ENCODE results near the gene MEPCE.

MEPCE gene

DNA sequence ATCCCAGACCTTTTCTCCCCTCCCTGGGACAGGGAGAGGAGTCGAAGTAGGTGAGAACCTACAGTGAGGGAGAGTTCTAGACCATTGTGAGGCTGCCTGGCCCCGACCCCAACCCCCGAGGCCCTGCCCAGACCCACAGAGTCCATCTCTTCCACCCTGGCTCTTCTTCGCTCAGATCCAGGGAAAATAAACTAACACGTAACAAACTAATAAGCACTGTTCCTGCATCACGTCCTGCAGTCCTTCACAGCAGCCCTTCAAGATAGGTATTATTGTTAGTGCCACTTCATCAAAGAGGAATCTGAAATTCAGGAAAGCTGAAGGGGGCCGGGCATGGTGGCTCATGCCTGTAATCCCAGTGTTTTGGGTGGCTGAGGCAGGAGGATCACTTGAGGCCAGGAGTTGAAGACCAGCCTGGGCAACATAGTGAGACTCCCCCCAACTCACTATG, 34.6 kb downstream of the MEPCE start, which contains the start of gene SPACDR:
Gene SPACDR (minus strand): TSS at position 51 of the 451 bp plus-strand sequence. CDS start 235 bp downstream, outside the sequence.
- H3K4me1 ChIP-seq (ENCODE audit: control insufficient read depth, insufficient read depth, low read length) = no peaks in the 10 kb centered on the region
- no peak within 1 kb of the TSS for H3K27ac ChIP-seq (ENCODE audit: extremely low read depth, low read depth, low read length)
- CTCF ChIA-PET = interaction anchor here (1.4 to 6.7 kb wide), 5 partner anchors 10 to 100 kb away, joined by 3 to 85 read pairs (median 7); partner anchors contain the start of gene NYAP1
- TF ChIP-seq ZNF121 (tag by site-specific recombination; IDR thresholded peaks at IDR 0.05) = 0 out of 2 replicates have a peak, but pooled peaks have one; percentile 33
- no peak for TF ChIP-seq ZNF311 (tag by site-specific recombination; IDR thresholded peaks at IDR 0.05; ENCODE audit: borderline replicate concordance)
- POLR2A ChIA-PET = interaction anchor here (0.7 kb wide), 1 partner anchor 34 kb away, joined by 4 read pairs; no protein-coding TSS in a partner anchor
- peaks cover 0 to 13% of the 10 kb centered on the region in 2 experiments; a peak in 2 of 3 replicates for H3K36me3 ChIP-seq (ENCODE audit: control insufficient read depth in 2 of 2, insufficient read depth in 1 of 2, low read length in 2 of 2)
- no peak within 1 kb of the TSS for H3K4me3 ChIP-seq (ENCODE audit: low read depth, low read length)
- no peaks in the 10 kb centered on the region for H3K9me3 ChIP-seq (ENCODE audit: control insufficient read depth, insufficient read depth, low read depth, low read length)

DNA sequence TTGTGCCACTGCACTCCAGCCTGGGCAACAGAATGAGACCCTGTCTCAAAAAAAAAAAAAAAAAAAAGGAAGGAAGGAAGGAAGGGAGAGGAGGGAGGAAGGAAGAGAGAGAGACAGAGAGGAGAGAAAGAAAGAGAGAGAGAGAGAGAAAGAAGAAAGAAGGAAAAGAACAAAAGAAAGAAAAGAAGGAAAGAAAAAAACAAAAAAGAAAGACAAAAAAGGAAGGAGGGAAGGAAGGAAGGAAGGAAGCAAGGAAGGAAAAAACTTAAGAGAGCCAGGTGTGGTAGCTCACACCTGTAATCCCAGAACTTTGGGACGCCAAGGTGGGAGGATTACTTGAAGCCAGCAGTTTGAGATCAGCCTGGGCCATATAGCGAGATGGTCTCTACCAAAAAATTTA, 35.2 kb downstream of the MEPCE start:
- Histone ChIP-seq H3K36me3 (ENCODE audit: control insufficient read depth in 2 of 2, insufficient read depth in 1 of 2, low read length in 2 of 2) (peaks cover 0 to 13% of the 10 kb centered on the region in 2 experiments; a peak in 2 of 3 replicates), H3K9me3 (ENCODE audit: control insufficient read depth, insufficient read depth, low read depth, low read length) (no peaks in the 10 kb centered on the region), H3K4me3 (ENCODE audit: low read depth, low read length) (no peak overlapping the region), H3K4me1 (ENCODE audit: control insufficient read depth, insufficient read depth, low read length) (no peaks in the 10 kb centered on the region), H3K27ac (ENCODE audit: extremely low read depth, low read depth, low read length) (no peak overlapping the region)
- ChIA-PET POLR2A (interaction anchor here (1.2 to 1.7 kb wide), 4 partner anchors 10 to 121 kb away, joined by 3 to 10 read pairs (median 4); partner anchors contain the start of genes FBXO24, LRCH4 and ZCWPW1), CTCF (interaction anchor here (0.7 to 6.7 kb wide), 11 partner anchors 9 to 387 kb away, joined by 3 to 85 read pairs (median 4); partner anchors contain the start of genes NYAP1 and TSC22D4)
- TF ChIP-seq ZNF248 (tag by site-specific recombination; IDR thresholded peaks at IDR 0.05) (no peak), ZNF366 (tag by site-specific recombination; conservative IDR thresholded peaks at IDR 0.05) (peak; percentile 95)

DNA sequence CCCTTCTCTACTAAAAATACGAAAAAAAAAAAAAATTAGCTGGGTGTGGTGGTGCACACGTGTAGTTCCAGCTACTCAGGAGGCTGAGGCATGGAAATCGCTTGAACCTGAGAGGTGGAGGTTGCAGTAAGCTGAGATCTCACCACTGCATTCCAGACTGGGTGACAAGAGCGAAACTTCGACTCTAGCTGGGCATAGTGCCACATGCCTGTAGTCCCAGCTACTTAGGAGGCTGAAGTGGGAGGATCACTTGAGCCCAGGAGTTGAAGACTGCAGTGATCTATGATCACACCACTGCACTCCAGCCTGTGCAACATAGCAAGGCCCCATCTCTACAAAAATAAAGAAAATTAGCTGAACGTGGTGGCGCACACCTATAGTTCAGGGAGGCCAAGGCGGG, 35.7 kb downstream of the MEPCE start:
- Histone ChIP-seq H3K4me3 (ENCODE audit: low read depth, low read length) (no peak overlapping the region), H3K4me1 (ENCODE audit: control insufficient read depth, insufficient read depth, low read length) (no peaks in the 10 kb centered on the region), H3K27ac (ENCODE audit: extremely low read depth, low read depth, low read length) (no peak overlapping the region), H3K36me3 (ENCODE audit: control insufficient read depth in 2 of 2, insufficient read depth in 1 of 2, low read length in 2 of 2) (peaks cover 2 to 13% of the 10 kb centered on the region in 2 experiments; a peak in 2 of 3 replicates), H3K9me3 (ENCODE audit: control insufficient read depth, insufficient read depth, low read depth, low read length) (no peaks in the 10 kb centered on the region)
- ChIA-PET POLR2A (interaction anchor here (0.7 to 1.7 kb wide), 6 partner anchors 10 to 120 kb away, joined by 3 to 10 read pairs (median 3); partner anchors contain the start of genes FBXO24, LRCH4 and ZCWPW1), CTCF (interaction anchor here (0.6 to 6.7 kb wide), 16 partner anchors 7 to 608 kb away, joined by 3 to 85 read pairs (median 4); partner anchors contain the start of genes NYAP1 and TSC22D4)
- TF ChIP-seq ZNF560 (tag by site-specific recombination; IDR thresholded peaks at IDR 0.05; ENCODE audit: borderline replicate concordance) (no peak), BCL11B (tag by site-specific recombination; IDR thresholded peaks at IDR 0.05; ENCODE audit: low read depth) (no peak), HOXD13 (CRISPR knock-in tag; IDR thresholded peaks at IDR 0.05; ENCODE audit: borderline replicate concordance) (no peak), REPIN1 (tag by site-specific recombination; IDR thresholded peaks at IDR 0.05; ENCODE audit: low read depth) (no peak), KLF16 (tag by site-specific recombination; IDR thresholded peaks at IDR 0.05) (no peak), ZNF341 (tag by site-specific recombination; IDR thresholded peaks at IDR 0.05; ENCODE audit: low read depth) (no peak), ZNF391 (tag by site-specific recombination; IDR thresholded peaks at IDR 0.05; ENCODE audit: borderline replicate concordance, low read depth) (no peak), ZNF544 (tag by site-specific recombination; IDR thresholded peaks at IDR 0.05) (no peak), ZNF791 (tag by site-specific recombination; IDR thresholded peaks at IDR 0.05) (no peak), ZNF585B (tag by site-specific recombination; IDR thresholded peaks at IDR 0.05) (no peak), ZNF350 (tag by site-specific recombination; IDR thresholded peaks at IDR 0.05) (no peak), ZNF37A (tag by site-specific recombination; IDR thresholded peaks at IDR 0.05) (no peak)
- TF ChIP-seq, protein P1, sequence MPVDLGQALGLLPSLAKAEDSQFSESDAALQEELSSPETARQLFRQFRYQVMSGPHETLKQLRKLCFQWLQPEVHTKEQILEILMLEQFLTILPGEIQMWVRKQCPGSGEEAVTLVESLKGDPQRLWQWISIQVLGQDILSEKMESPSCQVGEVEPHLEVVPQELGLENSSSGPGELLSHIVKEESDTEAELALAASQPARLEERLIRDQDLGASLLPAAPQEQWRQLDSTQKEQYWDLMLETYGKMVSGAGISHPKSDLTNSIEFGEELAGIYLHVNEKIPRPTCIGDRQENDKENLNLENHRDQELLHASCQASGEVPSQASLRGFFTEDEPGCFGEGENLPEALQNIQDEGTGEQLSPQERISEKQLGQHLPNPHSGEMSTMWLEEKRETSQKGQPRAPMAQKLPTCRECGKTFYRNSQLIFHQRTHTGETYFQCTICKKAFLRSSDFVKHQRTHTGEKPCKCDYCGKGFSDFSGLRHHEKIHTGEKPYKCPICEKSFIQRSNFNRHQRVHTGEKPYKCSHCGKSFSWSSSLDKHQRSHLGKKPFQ (tag by site-specific recombination; IDR thresholded peaks at IDR 0.05) = no peak
- TF ChIP-seq, protein P2, sequence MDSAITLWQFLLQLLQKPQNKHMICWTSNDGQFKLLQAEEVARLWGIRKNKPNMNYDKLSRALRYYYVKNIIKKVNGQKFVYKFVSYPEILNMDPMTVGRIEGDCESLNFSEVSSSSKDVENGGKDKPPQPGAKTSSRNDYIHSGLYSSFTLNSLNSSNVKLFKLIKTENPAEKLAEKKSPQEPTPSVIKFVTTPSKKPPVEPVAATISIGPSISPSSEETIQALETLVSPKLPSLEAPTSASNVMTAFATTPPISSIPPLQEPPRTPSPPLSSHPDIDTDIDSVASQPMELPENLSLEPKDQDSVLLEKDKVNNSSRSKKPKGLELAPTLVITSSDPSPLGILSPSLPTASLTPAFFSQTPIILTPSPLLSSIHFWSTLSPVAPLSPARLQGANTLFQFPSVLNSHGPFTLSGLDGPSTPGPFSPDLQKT (IDR thresholded peaks at IDR 0.05; ENCODE audit: borderline replicate concordance, low read depth, low read length) = no peak
- TF ChIP-seq, protein P3, sequence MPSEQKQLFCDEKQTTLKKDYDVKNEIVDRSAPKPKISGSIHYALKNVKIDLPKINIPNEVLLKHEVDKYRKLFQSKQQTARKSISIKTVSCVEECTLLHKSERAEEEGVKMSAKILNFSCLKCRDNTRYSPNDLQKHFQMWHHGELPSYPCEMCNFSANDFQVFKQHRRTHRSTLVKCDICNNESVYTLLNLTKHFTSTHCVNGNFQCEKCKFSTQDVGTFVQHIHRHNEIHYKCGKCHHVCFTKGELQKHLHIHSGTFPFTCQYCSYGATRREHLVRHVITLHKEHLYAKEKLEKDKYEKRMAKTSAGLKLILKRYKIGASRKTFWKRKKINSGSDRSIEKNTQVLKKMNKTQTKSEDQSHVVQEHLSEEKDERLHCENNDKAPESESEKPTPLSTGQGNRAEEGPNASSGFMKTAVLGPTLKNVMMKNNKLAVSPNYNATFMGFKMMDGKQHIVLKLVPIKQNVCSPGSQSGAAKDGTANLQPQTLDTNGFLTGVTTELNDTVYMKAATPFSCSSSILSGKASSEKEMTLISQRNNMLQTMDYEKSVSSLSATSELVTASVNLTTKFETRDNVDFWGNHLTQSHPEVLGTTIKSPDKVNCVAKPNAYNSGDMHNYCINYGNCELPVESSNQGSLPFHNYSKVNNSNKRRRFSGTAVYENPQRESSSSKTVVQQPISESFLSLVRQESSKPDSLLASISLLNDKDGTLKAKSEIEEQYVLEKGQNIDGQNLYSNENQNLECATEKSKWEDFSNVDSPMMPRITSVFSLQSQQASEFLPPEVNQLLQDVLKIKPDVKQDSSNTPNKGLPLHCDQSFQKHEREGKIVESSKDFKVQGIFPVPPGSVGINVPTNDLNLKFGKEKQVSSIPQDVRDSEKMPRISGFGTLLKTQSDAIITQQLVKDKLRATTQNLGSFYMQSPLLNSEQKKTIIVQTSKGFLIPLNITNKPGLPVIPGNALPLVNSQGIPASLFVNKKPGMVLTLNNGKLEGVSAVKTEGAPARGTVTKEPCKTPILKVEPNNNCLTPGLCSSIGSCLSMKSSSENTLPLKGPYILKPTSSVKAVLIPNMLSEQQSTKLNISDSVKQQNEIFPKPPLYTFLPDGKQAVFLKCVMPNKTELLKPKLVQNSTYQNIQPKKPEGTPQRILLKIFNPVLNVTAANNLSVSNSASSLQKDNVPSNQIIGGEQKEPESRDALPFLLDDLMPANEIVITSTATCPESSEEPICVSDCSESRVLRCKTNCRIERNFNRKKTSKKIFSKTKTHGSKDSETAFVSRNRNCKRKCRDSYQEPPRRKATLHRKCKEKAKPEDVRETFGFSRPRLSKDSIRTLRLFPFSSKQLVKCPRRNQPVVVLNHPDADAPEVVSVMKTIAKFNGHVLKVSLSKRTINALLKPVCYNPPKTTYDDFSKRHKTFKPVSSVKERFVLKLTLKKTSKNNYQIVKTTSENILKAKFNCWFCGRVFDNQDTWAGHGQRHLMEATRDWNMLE (tag by site-specific recombination; conservative IDR thresholded peaks at IDR 0.05; ENCODE audit: low read depth) = no peak
- TF ChIP-seq, protein P4, sequence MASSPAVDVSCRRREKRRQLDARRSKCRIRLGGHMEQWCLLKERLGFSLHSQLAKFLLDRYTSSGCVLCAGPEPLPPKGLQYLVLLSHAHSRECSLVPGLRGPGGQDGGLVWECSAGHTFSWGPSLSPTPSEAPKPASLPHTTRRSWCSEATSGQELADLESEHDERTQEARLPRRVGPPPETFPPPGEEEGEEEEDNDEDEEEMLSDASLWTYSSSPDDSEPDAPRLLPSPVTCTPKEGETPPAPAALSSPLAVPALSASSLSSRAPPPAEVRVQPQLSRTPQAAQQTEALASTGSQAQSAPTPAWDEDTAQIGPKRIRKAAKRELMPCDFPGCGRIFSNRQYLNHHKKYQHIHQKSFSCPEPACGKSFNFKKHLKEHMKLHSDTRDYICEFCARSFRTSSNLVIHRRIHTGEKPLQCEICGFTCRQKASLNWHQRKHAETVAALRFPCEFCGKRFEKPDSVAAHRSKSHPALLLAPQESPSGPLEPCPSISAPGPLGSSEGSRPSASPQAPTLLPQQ (tag by site-specific recombination; IDR thresholded peaks at IDR 0.05) = no peak

All from HEK293 (cell line).